Esophagus (tissue), 2 donors: Measurements from ENCODE around the gene CNN2. TPM values are rescaled to one million over a fixed set of nuclear protein-coding genes. Genes with fewer than 3 reads are reported as not detected.
A peak's percentile ranks its signal among the peaks of the same experiment; 100 is the strongest.
"Not testable (repeated sequence)": the region's sequence is repeated elsewhere in the genome, so short reads cannot be mapped to it uniquely, and the experiment has no call there.

ENCODE experiments used
- H3K27ac ChIP-seq, 2 donors: one replicate each; pipeline ENCODE4 v1.5.1; 2013; ENCODE audit warnings: low read depth in 2 of 2, mild to moderate bottlenecking in 2 of 2, inconsistent platforms in 1 of 2, low read length in 1 of 2, moderate library complexity in 1 of 2
- H3K27me3 ChIP-seq, 2 donors: one replicate each; pipeline ENCODE4 v1.6.1; 2013; ENCODE audit warnings: low read length in 2 of 2, control low read depth in 1 of 2, mild to moderate bottlenecking in 1 of 2; ENCODE audit not compliant: insufficient read depth in 2 of 2, control insufficient read depth in 1 of 2
- H3K36me3 ChIP-seq, 2 donors: one replicate each; pipeline ENCODE4 v1.6.1; 2013; ENCODE audit warnings: low read length in 1 of 2; ENCODE audit not compliant: control insufficient read depth in 2 of 2, insufficient read depth in 2 of 2
- H3K4me1 ChIP-seq, 2 donors: one replicate each; pipeline ENCODE4 v1.6.1; 2013; ENCODE audit warnings: low read length in 1 of 2; ENCODE audit not compliant: control insufficient read depth in 2 of 2, insufficient read depth in 2 of 2
- H3K4me3 ChIP-seq, 2 donors: one replicate each; pipeline ENCODE4 v1.5.1; 2013; ENCODE audit warnings: low read length in 2 of 2, mild to moderate bottlenecking in 2 of 2, low read depth in 1 of 2, moderate library complexity in 1 of 2
- H3K9me3 ChIP-seq, 2 donors: one replicate each; pipeline ENCODE4 v1.6.1; 2013; ENCODE audit warnings: mild to moderate bottlenecking in 2 of 2, low read depth in 1 of 2, low read length in 1 of 2, moderate library complexity in 1 of 2; ENCODE audit not compliant: control insufficient read depth in 2 of 2, insufficient read depth in 1 of 2
- WGBS, 2 donors: extraction: QIAGEN DNeasy Blood & Tissue Kit; methylation state at CpG; one replicate each; pipeline ENCODE4 v1.1.7; 2013; 5-methylcytosine and 5-hydroxymethylcytosine counted together
- polyA plus RNA-seq, 2 donors: library from polyadenylated mRNA; stranded (reverse); fragments of 200-250 nt; gene quantifications; one replicate each; pipeline ENCODE4 v1.2.3, GENCODE V29; 2013
- donor health status: healthy with polysubstance abuse.
- donor health status: Bipolar disorder and iron deficiency.

The CNN2 gene
- polyA plus RNA-seq, 2 donors: 84.4 to 106 TPM

DNA sequence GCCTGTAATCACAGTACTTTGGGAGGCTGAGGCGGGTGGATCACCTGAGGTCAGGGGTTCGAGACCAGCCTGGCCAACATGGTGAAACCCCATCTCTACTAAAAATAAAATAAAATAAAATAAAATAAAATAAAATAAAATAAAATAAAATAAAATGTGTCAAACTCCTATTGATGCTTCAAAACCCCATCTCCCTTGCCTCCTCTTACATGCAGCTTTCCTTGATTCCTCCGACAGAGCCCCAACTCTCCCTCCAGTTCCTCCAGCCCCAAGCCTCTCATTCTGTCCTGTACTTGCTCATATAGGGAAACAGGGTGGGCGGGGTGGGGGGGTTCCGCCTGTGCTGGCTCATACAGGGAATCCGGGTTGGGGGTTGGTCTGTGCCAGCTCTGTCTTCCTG lies 1.3 kb upstream of the CNN2 start:
- H3K27me3 ChIP-seq, H3K36me3 ChIP-seq, H3K9me3 ChIP-seq, H3K4me1 ChIP-seq, H3K27ac ChIP-seq, H3K4me3 ChIP-seq: not testable (repeated sequence)
- 79 to 84% methylated on average over 6 of the region's 6 CpGs for WGBS, 2 donors

DNA sequence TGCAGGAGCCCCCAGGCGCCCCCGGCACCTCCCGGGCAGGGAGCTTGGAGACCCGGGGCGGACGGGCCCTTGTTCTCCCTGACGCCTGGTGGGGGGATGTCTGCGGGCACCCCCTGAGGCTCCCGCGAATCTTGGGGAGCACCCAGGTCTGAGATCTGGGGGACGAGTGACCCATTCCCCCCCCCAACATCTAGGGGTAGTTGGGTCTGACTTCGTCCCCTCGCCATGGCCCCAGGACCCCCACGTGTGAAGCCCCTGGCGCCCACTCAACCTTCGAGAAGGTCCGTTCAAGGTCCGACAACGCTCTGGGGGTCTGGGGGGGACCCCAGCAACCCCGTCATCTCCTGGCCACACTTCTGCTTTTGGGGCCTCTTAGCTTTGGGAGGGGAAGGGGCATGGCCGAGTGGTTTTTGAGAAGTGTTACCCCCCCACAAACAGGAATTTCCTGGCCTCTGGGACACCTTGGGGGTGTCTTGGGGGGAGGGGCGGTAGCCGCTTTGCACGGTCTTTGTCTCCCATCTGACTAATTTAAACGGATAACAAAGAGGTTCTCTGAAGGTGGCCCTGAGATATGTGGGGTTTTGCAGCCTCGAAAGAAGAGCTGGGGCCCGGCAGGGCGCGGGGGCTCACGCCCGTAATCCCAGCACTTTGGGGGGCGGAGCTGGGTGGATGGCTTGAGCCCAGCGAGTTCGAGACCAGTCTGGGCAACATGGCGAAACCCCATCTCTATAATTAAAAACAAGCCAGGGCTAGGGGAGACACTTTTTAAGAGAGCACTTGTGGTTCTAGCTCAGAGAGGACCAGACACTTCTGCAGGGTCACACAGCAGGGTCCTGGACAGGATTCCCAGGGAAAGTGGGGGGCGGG lies 608 bp downstream of the CNN2 start:
- Histone ChIP-seq H3K36me3 (peaks cover 0 to 2% of the 10 kb centered on the region in 2 donors), H3K4me1 (peaks cover 2 to 5% of the 10 kb centered on the region in 2 donors), H3K27me3 (no peaks in the 10 kb centered on the region), H3K4me3 (peak overlapping the region; percentile 89 to 97), H3K27ac (peak overlapping the region; percentile 94 to 95), H3K9me3 (no peaks in the 10 kb centered on the region)
- WGBS, 2 donors: 1% methylated on average over 36 of the region's 36 CpGs

DNA sequence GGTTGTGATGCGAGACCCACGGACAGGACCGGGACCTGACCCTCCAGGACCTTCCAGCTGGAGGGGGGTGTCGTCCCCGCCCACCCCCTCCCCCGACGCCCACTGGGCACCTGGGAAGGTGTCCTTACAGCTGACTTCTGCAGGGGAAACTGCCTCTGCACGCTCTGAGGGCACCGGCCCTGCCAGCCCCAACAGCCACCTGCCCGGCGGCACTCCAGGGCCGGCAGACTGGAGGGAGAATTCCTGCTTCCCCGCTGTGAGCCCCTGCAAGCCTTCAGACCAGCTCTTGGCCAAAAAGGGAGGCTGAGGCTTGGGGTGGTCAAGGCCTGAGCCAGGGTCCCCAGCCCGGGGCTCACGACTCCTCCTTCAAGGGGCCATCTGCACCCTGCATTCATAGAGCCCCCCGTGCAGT lies 1.2 kb downstream of the CNN2 start:
- WGBS, 2 donors: 3% methylated on average over 16 of the region's 16 CpGs
- Histone ChIP-seq H3K36me3 (peaks cover 0 to 7% of the 10 kb centered on the region in 2 donors), H3K27me3 (no peaks in the 10 kb centered on the region), H3K4me1 (peaks cover 2 to 5% of the 10 kb centered on the region in 2 donors), H3K27ac (peak overlapping the region; percentile 94 to 95), H3K4me3 (peak overlapping the region; percentile 89 to 97), H3K9me3 (no peaks in the 10 kb centered on the region)

DNA sequence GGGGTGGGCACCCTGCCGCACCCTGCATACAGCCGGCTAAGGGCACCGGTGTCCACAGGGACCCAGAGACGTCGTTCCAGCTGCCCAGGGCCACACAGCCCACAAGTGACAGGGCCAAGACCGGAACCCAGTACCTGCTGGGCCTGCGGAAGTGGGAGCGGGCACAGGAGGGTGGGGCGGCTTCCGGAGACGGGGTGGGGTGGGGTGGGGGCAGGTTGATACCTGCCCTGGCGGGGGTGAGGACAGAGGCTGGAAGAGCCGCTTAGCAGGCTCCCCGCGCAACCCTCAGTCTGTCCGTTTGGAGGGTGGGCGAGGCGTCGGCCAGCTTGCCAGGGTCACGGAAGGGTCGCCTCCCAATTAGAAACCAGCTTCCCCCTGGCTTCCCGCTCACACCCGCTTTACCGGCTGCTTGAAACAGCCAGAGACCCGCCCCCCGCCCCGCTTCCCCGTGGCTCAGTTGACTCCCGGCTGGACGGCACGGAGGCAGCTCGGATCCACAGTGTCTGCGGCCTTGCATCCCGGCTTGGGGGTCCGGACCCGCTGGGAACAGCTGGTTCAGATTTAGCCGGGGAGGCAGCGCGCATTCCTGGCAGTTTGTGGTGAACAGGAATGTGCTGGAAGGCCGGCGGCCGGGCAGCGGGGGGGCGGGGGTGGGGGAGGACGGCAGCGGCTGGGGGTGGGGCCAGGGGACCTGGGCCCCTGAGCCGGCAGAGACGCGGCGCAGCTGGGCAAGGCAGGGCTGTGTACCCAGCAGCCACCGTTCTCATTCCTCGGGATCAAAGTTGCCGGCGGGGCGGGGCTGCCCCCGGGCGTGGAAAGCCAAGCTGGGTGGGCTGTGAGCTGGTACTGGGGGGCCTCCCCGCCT lies 1.9 kb downstream of the CNN2 start:
- Histone ChIP-seq H3K4me1 (peaks cover 2 to 5% of the 10 kb centered on the region in 2 donors), H3K36me3 (peaks cover 0 to 12% of the 10 kb centered on the region in 2 donors), H3K9me3 (no peaks in the 10 kb centered on the region), H3K27ac (peak overlapping the region; percentile 94 to 95), H3K27me3 (no peaks in the 10 kb centered on the region), H3K4me3 (peak overlapping the region; percentile 89 to 97)
- 1% methylated on average over 49 to 58 of the region's 58 CpGs for WGBS, 2 donors

DNA sequence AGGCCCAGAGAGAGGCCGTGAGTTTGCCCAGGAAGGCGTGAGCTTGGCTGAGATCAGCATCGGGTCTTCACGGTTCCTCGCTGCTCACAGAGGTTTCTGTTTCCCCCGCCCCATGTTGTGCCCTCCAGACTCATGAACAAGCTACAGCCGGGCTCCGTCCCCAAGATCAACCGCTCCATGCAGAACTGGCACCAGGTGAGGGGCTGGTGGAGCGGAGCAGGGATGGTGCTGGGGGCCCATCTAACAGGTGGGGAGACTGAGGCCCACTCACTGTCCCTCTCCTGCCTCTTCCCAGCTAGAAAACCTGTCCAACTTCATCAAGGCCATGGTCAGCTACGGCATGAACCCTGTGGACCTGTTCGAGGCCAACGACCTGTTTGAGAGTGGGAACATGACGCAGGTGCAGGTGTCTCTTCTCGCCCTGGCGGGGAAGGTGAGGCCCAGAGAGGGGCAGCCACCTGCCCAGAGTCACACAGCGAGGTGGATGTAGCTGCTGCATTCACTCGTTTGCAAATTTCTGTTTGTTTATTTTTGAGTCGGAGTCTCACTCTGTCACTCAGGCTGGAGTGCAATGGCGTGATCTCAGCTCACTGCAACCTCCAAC lies 6.0 kb downstream of the CNN2 start:
- peaks cover 2 to 5% of the 10 kb centered on the region in 2 donors for H3K4me1 ChIP-seq
- no peaks in the 10 kb centered on the region for H3K27me3 ChIP-seq
- no peaks in the 10 kb centered on the region for H3K9me3 ChIP-seq
- whole genome bisulfite sequencing, 2 donors: 85 to 92% methylated on average over 20 of the region's 20 CpGs
- no peak overlapping the region for H3K4me3 ChIP-seq
- no peak overlapping the region for H3K27ac ChIP-seq
- peaks cover 0 to 25% of the 10 kb centered on the region in 2 donors for H3K36me3 ChIP-seq

DNA sequence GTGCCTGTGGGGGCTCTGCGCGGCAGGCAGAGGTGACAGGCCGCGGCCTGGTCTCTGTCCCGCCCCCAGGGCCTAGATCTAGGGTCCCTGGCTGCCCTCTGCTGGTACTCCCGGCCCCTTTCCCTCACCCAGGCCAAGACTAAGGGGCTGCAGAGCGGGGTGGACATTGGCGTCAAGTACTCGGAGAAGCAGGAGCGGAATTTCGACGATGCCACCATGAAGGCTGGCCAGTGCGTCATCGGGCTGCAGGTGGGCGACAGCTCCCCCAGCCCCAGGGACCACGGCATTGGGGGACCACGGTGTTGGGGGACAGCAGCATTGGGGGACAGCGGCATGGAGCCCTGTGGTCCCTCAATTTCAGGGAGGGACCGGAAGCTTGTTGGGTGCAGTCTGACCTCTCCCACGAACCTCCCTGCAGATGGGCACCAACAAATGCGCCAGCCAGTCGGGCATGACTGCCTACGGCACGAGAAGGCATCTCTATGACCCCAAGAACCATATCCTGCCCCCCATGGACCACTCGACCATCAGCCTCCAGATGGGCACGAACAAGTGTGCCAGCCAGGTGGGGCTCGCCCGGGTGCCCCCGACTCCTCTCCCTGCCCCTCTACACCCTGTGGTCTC lies 9.7 kb downstream of the CNN2 start:
- peaks cover 0 to 29% of the 10 kb centered on the region in 2 donors for H3K36me3 ChIP-seq
- WGBS, 2 donors: 90% methylated on average over 29 of the region's 29 CpGs
- no peak overlapping the region for H3K27ac ChIP-seq
- H3K4me1 ChIP-seq: peaks cover 3 to 6% of the 10 kb centered on the region in 2 donors
- no peaks in the 10 kb centered on the region for H3K9me3 ChIP-seq
- no peaks in the 10 kb centered on the region for H3K27me3 ChIP-seq
- no peak overlapping the region for H3K4me3 ChIP-seq

DNA sequence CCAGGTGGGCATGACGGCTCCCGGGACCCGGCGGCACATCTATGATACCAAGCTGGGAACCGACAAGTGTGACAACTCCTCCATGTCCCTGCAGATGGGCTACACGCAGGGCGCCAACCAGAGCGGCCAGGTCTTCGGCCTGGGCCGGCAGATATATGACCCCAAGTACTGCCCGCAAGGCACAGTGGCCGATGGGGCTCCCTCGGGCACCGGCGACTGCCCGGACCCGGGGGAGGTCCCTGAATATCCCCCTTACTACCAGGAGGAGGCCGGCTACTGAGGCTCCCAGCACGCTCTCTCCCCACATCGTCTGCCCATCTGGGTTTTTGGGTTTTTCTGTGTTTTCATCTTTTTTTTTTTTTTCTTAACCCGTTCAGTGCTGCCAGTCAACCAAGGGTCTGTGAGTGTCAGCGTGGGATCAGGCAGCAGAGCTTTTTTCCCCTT lies 11.2 kb downstream of the CNN2 start:
- H3K36me3 ChIP-seq: peaks cover 0 to 27% of the 10 kb centered on the region in 2 donors
- WGBS, 2 donors: 61 to 74% methylated on average over 22 of the region's 22 CpGs
- no peak overlapping the region for H3K4me3 ChIP-seq
- peaks cover 6 to 16% of the 10 kb centered on the region in 2 donors for H3K4me1 ChIP-seq
- H3K9me3 ChIP-seq: no peaks in the 10 kb centered on the region
- no peaks in the 10 kb centered on the region for H3K27me3 ChIP-seq
- H3K27ac ChIP-seq: peak overlapping the region in 1 of 2 donors; percentile 65

DNA sequence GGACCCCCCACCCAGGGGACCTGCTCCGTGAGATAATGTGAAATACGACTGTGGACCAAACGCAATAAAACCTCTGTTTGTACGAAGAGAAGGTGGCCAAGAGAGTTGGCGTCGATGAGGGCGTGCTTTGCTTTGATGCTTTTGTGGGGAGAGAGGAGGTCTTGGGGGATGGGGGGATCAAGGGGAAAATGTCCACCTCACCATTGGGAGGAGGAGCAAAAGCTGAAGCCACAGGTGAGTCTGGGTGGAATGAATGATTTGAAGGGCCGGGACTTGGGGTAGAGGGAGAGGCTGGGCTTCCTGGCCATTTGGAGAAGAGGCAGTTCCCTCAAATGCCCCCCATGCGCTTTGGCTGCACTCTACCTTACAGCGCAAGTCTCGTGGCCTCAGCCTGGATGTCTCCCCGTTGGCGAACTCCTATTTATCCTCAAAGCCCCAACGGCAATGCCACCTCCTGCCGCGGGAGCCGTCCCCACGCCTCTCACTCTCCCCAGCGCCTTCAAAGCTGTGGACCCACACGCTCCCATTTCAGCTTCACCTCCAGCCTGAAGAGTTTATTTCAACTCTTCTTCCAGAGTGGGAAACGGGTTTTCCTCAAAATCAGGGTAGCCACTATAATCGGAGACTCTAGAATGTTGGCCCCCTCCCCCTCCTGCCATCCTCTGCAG lies 12.7 kb downstream of the CNN2 start:
- no peaks in the 10 kb centered on the region for H3K9me3 ChIP-seq
- 62 to 72% methylated on average over 22 of the region's 22 CpGs for WGBS, 2 donors
- H3K4me1 ChIP-seq: peaks cover 6 to 20% of the 10 kb centered on the region in 2 donors
- no peaks in the 10 kb centered on the region for H3K27me3 ChIP-seq
- H3K27ac ChIP-seq: peak overlapping the region; percentile 40 to 70
- no peak overlapping the region for H3K4me3 ChIP-seq
- H3K36me3 ChIP-seq: peaks cover 0 to 22% of the 10 kb centered on the region in 2 donors
